MM.1S (cell line): ENCODE measurements around the gene AGTRAP.

Experiments used
- DNase-seq: peaks from one replicate; pipeline ENCODE4 v3.0.0-alpha.2; 2015
- H2AFZ ChIP-seq: fragments of 300-600 bp; sonication (generic); 2 replicates; pipeline ENCODE4 v1.6.0; 2016; ENCODE audit warnings: antibody characterized with exemption, low read length
- H3F3A ChIP-seq: fragments of 300-600 bp; sonication (generic); 2 replicates; pipeline ENCODE4 v1.6.1; 2016; ENCODE audit warnings: mild to moderate bottlenecking, antibody characterized with exemption, low read length, moderate library complexity, mixed read lengths; ENCODE audit not compliant: insufficient read depth
- H3K27ac ChIP-seq: fragments of 300-600 bp; sonication (generic); 2 replicates; pipeline ENCODE4 v1.5.1; 2016; ENCODE audit warnings: mild to moderate bottlenecking, low read length
- H3K27me3 ChIP-seq: fragments of 300-600 bp; sonication (generic); replicated peaks from 2 replicates; pipeline ENCODE4 v1.6.0; 2016; ENCODE audit warnings: low read length; ENCODE audit not compliant: insufficient read depth
- H3K36me3 ChIP-seq: fragments of 300-600 bp; sonication (generic); replicated peaks from 2 replicates; pipeline ENCODE4 v1.6.1; 2016; ENCODE audit warnings: mild to moderate bottlenecking, low read length, mixed read lengths; ENCODE audit not compliant: insufficient read depth
- H3K4me1 ChIP-seq: fragments of 300-600 bp; sonication (generic); 2 replicates; pipeline ENCODE4 v1.6.1; 2016; ENCODE audit warnings: low read length, mixed read lengths
- H3K4me2 ChIP-seq: fragments of 300-600 bp; sonication (generic); 2 replicates; pipeline ENCODE4 v1.6.0; 2016; ENCODE audit warnings: low read depth, low read length
- H3K4me3 ChIP-seq: fragments of 300-600 bp; sonication (generic); 2 replicates; pipeline ENCODE4 v1.5.1; 2016; ENCODE audit warnings: low read length, mixed read lengths
- H3K79me2 ChIP-seq: fragments of 300-600 bp; sonication (generic); 2 replicates; pipeline ENCODE4 v1.6.1; 2016; ENCODE audit warnings: mixed run types, low read length, mixed read lengths
- H3K9ac ChIP-seq: fragments of 300-600 bp; sonication (generic); 2 replicates; pipeline ENCODE4 v1.6.1; 2016; ENCODE audit warnings: low read length, mixed read lengths
- H3K9me2 ChIP-seq: fragments of 300-600 bp; sonication (generic); replicated peaks from 2 replicates; pipeline ENCODE4 v1.6.1; 2016; ENCODE audit warnings: mild to moderate bottlenecking, low read length, mixed read lengths; ENCODE audit not compliant: insufficient read depth
- H3K9me3 ChIP-seq: fragments of 300-600 bp; sonication (generic); replicated peaks from 2 replicates; pipeline ENCODE4 v1.6.1; 2016; ENCODE audit warnings: mild to moderate bottlenecking, low read length, mixed read lengths; ENCODE audit not compliant: insufficient read depth
- H4K20me1 ChIP-seq: fragments of 300-600 bp; sonication (generic); 2 replicates; pipeline ENCODE4 v1.6.1; 2016; ENCODE audit warnings: mild to moderate bottlenecking, low read length, moderate library complexity, mixed read lengths; ENCODE audit not compliant: insufficient read depth
- CTCF ChIP-seq: fragments of 300-600 bp; sonication (generic); IDR thresholded peaks from 2 replicates; pipeline ENCODE4 v1.5.1; 2016; ENCODE audit warnings: antibody characterized with exemption, low read length, mixed read lengths
- EZH2 ChIP-seq: fragments of 300-600 bp; sonication (generic); optimal IDR thresholded peaks from 2 replicates; pipeline ENCODE3; 2017; ENCODE audit warnings: low read depth, mild to moderate bottlenecking, antibody characterized with exemption, low read length, mixed read lengths
- EZH2phosphoT487 ChIP-seq: fragments of 300-600 bp; sonication (generic); IDR thresholded peaks from 2 replicates; pipeline ENCODE4 v1.6.1; 2018; ENCODE audit warnings: antibody characterized with exemption, low read length

Gene AGTRAP

GRCh38 chr1:11705596-11705995, 30.3 kb upstream of the AGTRAP start:
- TF ChIP-seq CTCF (no peak), EZH2 (no peak), EZH2phosphoT487 (no peak)
- Histone ChIP-seq H3K4me1 (no peaks in the 10 kb centered on the region), H3K9ac (no peak overlapping the region), H3K9me3 (no peaks in the 10 kb centered on the region), H3F3A (no peaks in the 10 kb centered on the region), H3K27me3 (peaks cover 96% of the 10 kb centered on the region), H4K20me1 (no peaks in the 10 kb centered on the region), H3K36me3 (no peaks in the 10 kb centered on the region), H3K79me2 (no peaks in the 10 kb centered on the region), H2AFZ (no peak overlapping the region), H3K27ac (no peak overlapping the region), H3K9me2 (no peaks in the 10 kb centered on the region), H3K4me3 (no peak overlapping the region), H3K4me2 (no peak overlapping the region)
- DNase-seq = no peak

GRCh38 chr1:11706292-11706691, 29.6 kb upstream of the AGTRAP start:
- Histone ChIP-seq H3K4me3 (no peak overlapping the region), H3K36me3 (no peaks in the 10 kb centered on the region), H3K9me2 (no peaks in the 10 kb centered on the region), H3K27me3 (peaks cover 93% of the 10 kb centered on the region), H3K79me2 (no peaks in the 10 kb centered on the region), H3K9me3 (no peaks in the 10 kb centered on the region), H3K4me1 (no peaks in the 10 kb centered on the region), H3K4me2 (no peak overlapping the region), H3F3A (no peaks in the 10 kb centered on the region), H4K20me1 (no peaks in the 10 kb centered on the region), H3K9ac (no peak overlapping the region), H3K27ac (no peak overlapping the region), H2AFZ (no peak overlapping the region)
- DNase-seq = no peak
- TF ChIP-seq CTCF (no peak), EZH2 (no peak), EZH2phosphoT487 (no peak)

- H3K4me3 ChIP-seq = no peak overlapping the region
- H3K27ac ChIP-seq = no peak overlapping the region
- no peaks in the 10 kb centered on the region for H3K4me1 ChIP-seq
- H4K20me1 ChIP-seq = no peaks in the 10 kb centered on the region
- peaks cover 92% of the 10 kb centered on the region for H3K27me3 ChIP-seq
- TF ChIP-seq EZH2phosphoT487 (no peak), CTCF (no peak), EZH2 (no peak)
- H3K4me2 ChIP-seq = no peak overlapping the region
- no peak for DNase-seq
- H3K79me2 ChIP-seq = no peaks in the 10 kb centered on the region
- no peaks in the 10 kb centered on the region for H3F3A ChIP-seq
- H3K9ac ChIP-seq = no peak overlapping the region
- H3K36me3 ChIP-seq = no peaks in the 10 kb centered on the region
- H2AFZ ChIP-seq = no peak overlapping the region
- H3K9me3 ChIP-seq = no peaks in the 10 kb centered on the region
- no peaks in the 10 kb centered on the region for H3K9me2 ChIP-seq
These were observed 28.2 kb upstream of the AGTRAP start for GRCh38 chr1:11707621-11708276.
